Endothelial cell of umbilical vein (primary cell): ENCODE data around the gene OCLN. TPM values are rescaled to one million over a fixed set of nuclear protein-coding genes. Genes with fewer than 3 reads are reported as not detected.

Experiments used
- BruUV-seq: library from RNA; stranded (reverse); fragments of 400-500 nt; replicated peaks from 2 replicates; lab custom pipeline; 2021; lab: Mats Ljungman, UMichigan
- CTCF ChIA-PET: fragments of 300-600, 350-600 bp; sonication (Branson Sonifier 250); formaldehyde crosslinking; loops from one replicate; lab custom pipeline; 2021; ENCODE audit warnings: antibody characterized with exemption, inconsistent platforms; lab: Charles Lee
- POLR2A ChIA-PET: fragments of 300-600, 350-600 bp; sonication (Branson Sonifier 250); formaldehyde crosslinking; loops from one replicate; lab custom pipeline; 2021; ENCODE audit warnings: antibody characterized with exemption, inconsistent platforms; lab: Charles Lee
- DNase-seq: peaks from one replicate; pipeline ENCODE4 v3.0.0-alpha.2; 2011; ENCODE audit warnings: low read depth, low spot score
- FAIRE-seq: peaks from 2 replicates; lab custom pipeline; 2011; peaks lifted over from hg19 to GRCh38; lab: Jason Lieb, UNC
- H2AFZ ChIP-seq: 2 replicates; pipeline ENCODE4 v1.6.0; 2012; ENCODE audit warnings: low read depth, low read length, control low read depth, inconsistent platforms
- H3K27ac ChIP-seq: 2 replicates; pipeline ENCODE4 v1.5.1; 2011; ENCODE audit warnings: low read depth, mild to moderate bottlenecking, control low read depth, low read length, moderate library complexity; ENCODE audit not compliant: insufficient read depth
- H3K27me3 ChIP-seq, 2 experiments: 2 replicates each; pipeline versions ENCODE4 v1.6.0 to v1.6.1; 2011; ENCODE audit warnings: low read length in 2 of 2, mixed read lengths in 1 of 2; ENCODE audit not compliant: control insufficient read depth in 2 of 2, insufficient read depth in 2 of 2
- H3K36me3 ChIP-seq, 2 experiments: 2 replicates in 1 of 2; 3 replicates in 1 of 2; pipeline ENCODE4 v1.5.1; 2011; ENCODE audit warnings: low read length in 2 of 2, mild to moderate bottlenecking in 1 of 2, moderate library complexity in 1 of 2; ENCODE audit not compliant: control insufficient read depth in 2 of 2, insufficient read depth in 2 of 2; ENCODE audit errors: extremely low read depth in 1 of 2
- H3K4me1 ChIP-seq: 3 replicates; pipeline ENCODE4 v1.5.1; 2011; ENCODE audit warnings: mild to moderate bottlenecking, low read length; ENCODE audit not compliant: control insufficient read depth, insufficient read depth; ENCODE audit errors: extremely low read depth
- H3K4me2 ChIP-seq: 2 replicates; pipeline ENCODE4 v1.6.1; 2011; ENCODE audit warnings: low read length, control low read depth, mixed read lengths; ENCODE audit not compliant: insufficient read depth
- H3K4me3 ChIP-seq, 3 experiments: fragments of 200-600 bp in 1 of 3; sonication (generic), shearing (Covaris generic) in 1 of 3; replicated peaks in 1 of 3; 2 replicates each; pipeline ENCODE4 v1.5.1; 2011 to 2016; ENCODE audit warnings: control low read depth in 3 of 3, low read length in 3 of 3, mild to moderate bottlenecking in 2 of 3, inconsistent platforms in 1 of 3, low read depth in 1 of 3, moderate library complexity in 1 of 3; ENCODE audit not compliant: insufficient read depth in 1 of 3
- H3K79me2 ChIP-seq: 2 replicates; pipeline ENCODE4 v1.6.0; 2012; ENCODE audit warnings: low read length, inconsistent platforms; ENCODE audit not compliant: control insufficient read depth, insufficient read depth
- H3K9ac ChIP-seq: replicated peaks from 2 replicates; pipeline ENCODE3; 2011; ENCODE audit warnings: low read length, control low read depth; ENCODE audit not compliant: insufficient read depth; ENCODE audit errors: extremely low read depth
- H3K9me1 ChIP-seq: replicated peaks from 3 replicates; pipeline ENCODE4 v1.6.0; 2011; ENCODE audit warnings: mild to moderate bottlenecking, low read length; ENCODE audit not compliant: control insufficient read depth, insufficient read depth; ENCODE audit errors: extremely low read depth
- H3K9me3 ChIP-seq: replicated peaks from 2 replicates; pipeline ENCODE4 v1.5.1; 2012; ENCODE audit warnings: low read length, inconsistent platforms; ENCODE audit not compliant: control insufficient read depth, insufficient read depth
- H4K20me1 ChIP-seq: replicated peaks from 2 replicates; pipeline ENCODE3; 2011; ENCODE audit warnings: mild to moderate bottlenecking, low read length; ENCODE audit not compliant: control insufficient read depth, insufficient read depth; ENCODE audit errors: extremely low read depth
- CTCF ChIP-seq, 2 donors: IDR thresholded peaks; 1 replicate in 1 of 2; 2 replicates in 1 of 2; pipeline ENCODE4 v1.5.1; 2011; ENCODE audit warnings: low read length in 2 of 2, mild to moderate bottlenecking in 2 of 2, moderate library complexity in 2 of 2, control low read depth in 1 of 2, inconsistent platforms in 1 of 2, low read depth in 1 of 2; ENCODE audit not compliant: insufficient read depth in 1 of 2; ENCODE audit errors: extremely low read depth in 1 of 2
- EZH2 ChIP-seq: IDR thresholded peaks from 2 replicates; pipeline ENCODE4 v1.6.1; 2012; ENCODE audit warnings: borderline replicate concordance, low read depth, mild to moderate bottlenecking, moderate library complexity, low read length, inconsistent platforms; ENCODE audit not compliant: severe bottlenecking
- FOS ChIP-seq: IDR thresholded peaks from 2 replicates; pipeline ENCODE4 v1.6.1; 2011; ENCODE audit warnings: mild to moderate bottlenecking, low read length, moderate library complexity, borderline replicate concordance; ENCODE audit not compliant: insufficient read depth
- GATA2 ChIP-seq: IDR thresholded peaks from 2 replicates; pipeline ENCODE4 v1.7.0; 2011; ENCODE audit warnings: low read depth, mild to moderate bottlenecking, moderate library complexity, mixed read lengths, low read length; ENCODE audit not compliant: insufficient read length, insufficient read depth
- JUN ChIP-seq: IDR thresholded peaks from 2 replicates; pipeline ENCODE4 v1.6.1; 2011; ENCODE audit warnings: borderline replicate concordance, low read depth; ENCODE audit not compliant: insufficient read length, insufficient read depth
- MAX ChIP-seq: IDR thresholded peaks from 2 replicates; pipeline ENCODE4 v1.6.1; 2011; ENCODE audit not compliant: insufficient read depth, insufficient read length
- MYC ChIP-seq: IDR thresholded peaks from one replicate; pipeline ENCODE4 v1.6.1; 2011; ENCODE audit warnings: mild to moderate bottlenecking, low read depth, low read length
- POLR2A ChIP-seq: IDR thresholded peaks from 2 replicates; pipeline ENCODE4 v1.6.1; 2012; ENCODE audit warnings: low read depth, mild to moderate bottlenecking, control low read depth, low read length
- POLR2AphosphoS5 ChIP-seq: IDR thresholded peaks from 2 replicates; pipeline ENCODE4 v1.6.1; 2012; ENCODE audit warnings: low read depth, mild to moderate bottlenecking, control low read depth, low read length, moderate library complexity; ENCODE audit not compliant: insufficient read depth
- dilution Hi-C: fragments of 300-500 bp; cut with MboI; formaldehyde crosslinking; loops from one replicate; pipeline ENCODE4 v1.15.0; 2019; ENCODE audit warnings: low sequenced_read_pairs; ENCODE audit not compliant: extremely low pct_ligation_motif_present
- intact Hi-C: fragments of 100-400 bp; cut with micrococcal nuclease; formaldehyde crosslinking; loops from one replicate; pipeline ENCODE4 v1.10.0; 2022
- polyA plus RNA-seq, 4 experiments: library from polyadenylated mRNA; depleted of rRNA in 3 of 4; stranded (reverse) in 3 of 4; unstranded in 1 of 4; fragments of >200 nt; gene quantifications; 2 replicates each; pipeline versions ENCODE4 v1.2.1 to v1.2.3, GENCODE V29; 2011 to 2012; ENCODE audit warnings: missing spikeins in 1 of 4
- total RNA-seq: library from RNA; stranded (reverse); gene quantifications from 2 replicates; pipeline ENCODE4 v1.2.3, GENCODE V29; 2021

Gene OCLN
- total and polyA plus RNA-seq, 2 donors (not counting 3 experiments of a cell fraction or from before 2014, with no cell fraction given): 11.2 to 22.3 TPM

DNA sequence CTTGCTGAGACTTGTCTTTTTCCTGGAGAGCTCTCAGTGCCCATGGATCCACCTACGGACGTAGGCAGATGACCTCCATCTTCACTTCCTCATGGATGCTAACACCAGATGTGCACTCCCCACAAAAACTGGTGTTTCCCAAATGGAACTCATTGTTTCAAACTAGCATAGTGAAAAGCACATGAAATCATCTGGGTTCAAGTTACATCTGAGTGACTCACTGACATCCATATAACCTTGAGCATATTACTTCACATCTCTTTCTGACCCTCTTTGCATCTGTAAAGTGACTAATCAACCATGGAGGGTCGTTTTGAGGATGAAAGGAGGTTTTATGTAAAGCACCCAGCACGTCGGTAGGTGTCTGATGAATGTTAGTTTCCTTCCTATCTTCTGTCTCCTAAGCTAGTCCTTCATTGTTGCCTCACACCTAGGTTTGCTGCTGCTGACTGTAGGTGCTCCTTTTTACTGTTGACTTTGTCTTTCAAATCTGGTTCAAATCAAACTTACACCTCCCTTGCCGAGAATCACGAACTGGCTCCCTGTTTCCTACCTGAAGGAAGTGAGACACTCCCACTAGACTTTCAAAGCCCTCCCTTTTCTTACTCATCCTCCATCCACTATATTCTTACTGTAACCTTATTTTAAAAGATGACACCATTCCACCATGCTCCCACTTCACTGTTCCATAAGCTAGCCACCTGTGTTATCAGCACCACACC lies 10.3 kb downstream of the OCLN start:
- H3K9me3 ChIP-seq: no peaks in the 10 kb centered on the region
- intact Hi-C loops: loop anchor here (1.0 kb wide), 1 partner anchor 10 kb away; no protein-coding TSS in a partner anchor
- no peak overlapping the region for H3K9ac ChIP-seq
- peak overlapping the region; percentile 26 for H3K4me2 ChIP-seq
- H4K20me1 ChIP-seq: no peaks in the 10 kb centered on the region
- ChIA-PET POLR2A (no interaction called here), CTCF (interaction anchor here (1.8 kb wide), 1 partner anchor 10 kb away, joined by 6 read pairs; no protein-coding TSS in a partner anchor)
- no peak for TF ChIP-seq MYC
- TF ChIP-seq POLR2AphosphoS5: no peak
- TF ChIP-seq FOS: peak; percentile 42
- no peak for TF ChIP-seq POLR2A
- no peak for TF ChIP-seq CTCF (IDR thresholded peaks at IDR 0.05; ENCODE audit: extremely low read depth in 1 of 2, insufficient read depth in 1 of 2, low read depth in 1 of 2, low read length in 2 of 2)
- no peak for TF ChIP-seq MAX
- peak; percentile 37 for TF ChIP-seq JUN
- no peak for TF ChIP-seq GATA2
- TF ChIP-seq EZH2: no peak
- H3K9me1 ChIP-seq: no peaks in the 10 kb centered on the region
- H3K4me1 ChIP-seq: peaks cover 17% of the 10 kb centered on the region
- FAIRE-seq: peak; percentile 46
- H2AFZ ChIP-seq: peak overlapping the region; percentile 33
- peak overlapping the region; percentile 56 for H3K27ac ChIP-seq
- dilution Hi-C loops: no loop called here
- BruUV-seq: no TSS peak
- no peaks in the 10 kb centered on the region for H3K79me2 ChIP-seq
- H3K36me3 ChIP-seq: no peaks in the 10 kb centered on the region
- H3K4me3 ChIP-seq: no peak overlapping the region
- peak; percentile 52 for DNase-seq
- no peaks in the 10 kb centered on the region for H3K27me3 ChIP-seq
